T-helper 17 cell (primary cell): ENCODE results near the gene TUBGCP6. TPM values are rescaled to one million over a fixed set of nuclear protein-coding genes. Genes with fewer than 3 reads are reported as not detected.
"Not testable (repeated sequence)": the region's sequence is repeated elsewhere in the genome, so short reads cannot be mapped to it uniquely, and the experiment has no call there.

Source experiments
- ATAC-seq: fragments of 150-1000 bp; cut with Tn5 transposase; 2 replicates; pipeline ENCODE4 v1.10.0; 2021; ENCODE audit warnings: mild to moderate bottlenecking, moderate library complexity
- DNase-seq, 3 donors: peaks; one replicate each; pipeline versions ENCODE4 v3.0.0 to v3.0.0-alpha.2; 2020 to 2021
- H3K9me3 ChIP-seq: one replicate; pipeline ENCODE4 v1.7.0; 2013; ENCODE audit warnings: low read length, mild to moderate bottlenecking; ENCODE audit not compliant: control insufficient read depth, poor library complexity, severe bottlenecking
- H3K27ac Mint-ChIP-seq: one replicate; pipeline ENCODE4 v1.8.0; 2022; ENCODE audit warnings: mild to moderate bottlenecking, moderate library complexity, mixed read lengths
- H3K27me3 Mint-ChIP-seq: one replicate; pipeline ENCODE4 v1.8.0; 2022; ENCODE audit warnings: mixed read lengths
- H3K36me3 Mint-ChIP-seq: one replicate; pipeline ENCODE4 v1.8.0; 2022; ENCODE audit warnings: low read depth, mixed read lengths
- H3K4me1 Mint-ChIP-seq: one replicate; pipeline ENCODE4 v1.8.0; 2022; ENCODE audit warnings: mild to moderate bottlenecking, mixed read lengths
- H3K4me3 Mint-ChIP-seq: one replicate; pipeline ENCODE4 v1.8.0; 2022; ENCODE audit warnings: mild to moderate bottlenecking, moderate library complexity, mixed read lengths
- total RNA-seq, 4 donors: library from RNA in 2 of 4; stranded (reverse) in 2 of 4; gene quantifications; one replicate each; pipeline ENCODE4 v1.2.3 and lab custom pipeline; 2022 to 2026

The TUBGCP6 gene
- total RNA-seq, 2 donors from 2014 or later, result 110 to 122 TPM

- peaks cover 22% of the 10 kb centered on the region for H3K4me1 Mint-ChIP-seq
- no peak overlapping the region for H3K27ac Mint-ChIP-seq
- H3K9me3 ChIP-seq, result no peaks in the 10 kb centered on the region
- no peaks in the 10 kb centered on the region for H3K27me3 Mint-ChIP-seq
- no peak overlapping the region for H3K4me3 Mint-ChIP-seq
- DNase-seq, result no peak
- H3K36me3 Mint-ChIP-seq, result peaks cover 5% of the 10 kb centered on the region
- ATAC-seq, result no peak
Observed at GRCh38 chr22:50205781-50206569, 38.8 kb downstream of the TUBGCP6 start.

DNA sequence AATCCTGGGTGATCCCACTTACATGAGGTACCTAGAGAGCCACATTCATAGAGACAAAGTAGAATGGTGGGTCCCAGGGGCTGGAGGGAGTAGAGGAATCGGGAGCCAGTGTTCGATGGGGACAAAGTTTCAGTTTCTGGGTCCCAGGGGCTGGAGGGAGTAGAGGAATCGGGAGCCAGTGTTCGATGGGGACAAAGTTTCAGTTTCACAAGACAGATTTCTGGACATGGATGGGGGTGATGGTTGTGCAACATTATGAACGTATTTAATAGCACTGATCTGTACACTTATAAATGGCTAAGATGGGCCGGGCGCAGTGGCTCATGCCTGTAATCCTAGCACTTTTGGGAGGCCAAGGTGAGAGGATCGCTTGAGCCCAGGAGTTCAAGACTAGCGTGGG is 39.8 kb downstream of the TUBGCP6 start:
- peaks cover 20% of the 10 kb centered on the region for H3K4me1 Mint-ChIP-seq
- H3K36me3 Mint-ChIP-seq, H3K27me3 Mint-ChIP-seq, ATAC-seq, DNase-seq, H3K9me3 ChIP-seq: not testable (repeated sequence)
- H3K27ac Mint-ChIP-seq, result peak overlapping the region; percentile 66
- H3K4me3 Mint-ChIP-seq, result peak overlapping the region; percentile 59

- DNase-seq (no peak), ATAC-seq (no peak)
- no peaks in the 10 kb centered on the region for H3K27me3 Mint-ChIP-seq
- H3K36me3 Mint-ChIP-seq, result peaks cover 3% of the 10 kb centered on the region
- no peaks in the 10 kb centered on the region for H3K9me3 ChIP-seq
- peaks cover 18% of the 10 kb centered on the region for H3K4me1 Mint-ChIP-seq
- H3K27ac Mint-ChIP-seq, result peak overlapping the region; percentile 66
- no peak overlapping the region for H3K4me3 Mint-ChIP-seq
Observed at GRCh38 chr22:50204571-50204970, 40.3 kb downstream of the TUBGCP6 start.

DNA sequence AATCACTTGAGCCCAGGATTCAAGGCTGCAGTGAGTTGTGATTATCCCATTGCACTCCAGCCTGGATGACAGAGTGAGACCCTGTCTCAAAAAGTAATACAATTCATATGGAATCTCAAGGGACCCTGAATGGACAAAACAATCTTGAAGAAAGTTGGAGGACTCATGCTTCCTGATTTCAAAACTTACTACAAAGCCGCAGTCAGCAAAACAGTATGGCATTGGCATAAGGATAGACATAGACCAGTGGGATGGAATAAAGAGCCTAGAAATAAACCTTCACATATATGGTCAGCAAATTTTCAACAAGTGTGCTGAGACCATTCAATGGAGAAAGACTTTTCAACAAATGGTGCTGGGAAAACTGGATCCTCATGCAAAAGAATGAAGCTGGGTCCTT is 41.5 kb downstream of the TUBGCP6 start:
- H3K4me3 Mint-ChIP-seq, result no peak overlapping the region
- H3K27ac Mint-ChIP-seq, result no peak overlapping the region
- H3K27me3 Mint-ChIP-seq, result no peaks in the 10 kb centered on the region
- H3K36me3 Mint-ChIP-seq, result peaks cover 3% of the 10 kb centered on the region
- DNase-seq, result no peak
- peaks cover 18% of the 10 kb centered on the region for H3K4me1 Mint-ChIP-seq
- no peak for ATAC-seq
- no peaks in the 10 kb centered on the region for H3K9me3 ChIP-seq

DNA sequence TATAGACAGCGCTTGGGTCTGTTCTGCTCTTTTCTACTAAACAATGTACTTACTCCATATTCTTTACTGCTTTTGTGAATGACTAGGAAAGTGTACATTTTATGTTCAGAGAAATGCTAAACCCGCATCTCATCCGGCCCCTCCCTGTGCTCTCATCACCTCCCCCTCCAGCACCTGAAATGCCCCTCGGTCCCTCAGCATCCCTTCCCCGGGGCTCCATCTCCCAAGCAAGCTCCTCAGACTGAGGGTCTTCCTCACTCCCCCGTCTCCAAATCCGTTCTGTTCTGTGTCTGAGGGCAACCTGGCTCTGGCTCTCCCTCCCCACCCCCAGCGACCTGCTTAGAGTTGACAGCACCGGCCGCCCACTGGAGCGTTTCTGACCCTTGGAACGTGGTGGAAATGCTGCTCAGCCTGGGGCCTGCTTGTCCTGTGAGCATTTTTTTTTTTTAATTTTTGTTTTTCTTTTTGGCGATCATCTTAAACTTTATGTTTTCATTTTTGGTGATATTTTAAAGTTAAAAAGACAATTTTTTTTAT is 42.6 kb downstream of the TUBGCP6 start:
- H3K27ac Mint-ChIP-seq, result peak overlapping the region; percentile 62
- peaks cover 3% of the 10 kb centered on the region for H3K36me3 Mint-ChIP-seq

DNA sequence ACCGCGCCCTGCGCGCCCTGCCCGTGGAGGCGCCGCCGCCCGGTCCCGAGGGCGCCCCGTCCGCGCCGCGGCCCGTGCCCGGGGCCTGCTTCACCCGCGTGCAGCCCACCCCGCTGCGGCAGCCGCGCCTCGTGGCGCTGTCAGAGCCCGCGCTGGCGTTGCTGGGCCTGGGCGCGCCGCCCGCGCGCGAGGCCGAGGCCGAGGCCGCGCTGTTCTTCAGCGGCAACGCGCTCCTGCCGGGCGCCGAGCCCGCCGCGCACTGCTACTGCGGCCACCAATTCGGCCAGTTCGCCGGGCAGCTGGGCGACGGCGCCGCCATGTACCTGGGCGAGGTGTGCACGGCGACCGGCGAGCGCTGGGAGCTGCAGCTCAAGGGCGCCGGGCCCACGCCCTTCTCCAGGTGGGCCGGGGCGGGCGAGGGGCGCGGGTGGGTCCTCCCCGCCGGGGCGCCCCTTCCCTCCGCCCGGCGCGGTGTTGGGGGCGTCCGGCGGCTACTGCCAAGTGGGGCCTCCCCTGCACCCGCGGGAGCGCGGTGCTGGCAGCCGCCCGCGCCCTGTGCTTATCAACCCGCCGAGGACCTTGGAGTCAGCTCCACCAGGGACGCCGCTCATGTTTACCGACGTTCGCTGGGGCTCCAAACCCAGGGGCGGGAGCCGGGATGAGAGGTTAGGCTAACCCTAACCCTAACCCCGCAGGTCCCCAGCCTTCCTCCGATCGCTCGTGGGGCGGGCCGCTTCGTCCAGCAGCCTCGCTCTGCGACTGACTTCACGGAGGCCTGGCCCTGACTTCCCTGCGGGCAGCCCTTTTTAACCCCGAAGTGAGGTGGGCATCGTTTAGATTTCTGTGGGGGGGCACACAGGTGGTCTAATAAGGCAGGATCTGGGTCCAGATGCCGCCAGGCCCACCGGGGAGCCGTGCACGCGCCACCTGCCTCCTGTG is 43.4 kb downstream of the TUBGCP6 start:
- Mint-ChIP-seq H3K4me3 (peak overlapping the region; percentile 86), H3K36me3 (peaks cover 3% of the 10 kb centered on the region), H3K27me3 (no peaks in the 10 kb centered on the region), H3K27ac (peak overlapping the region; percentile 62), H3K4me1 (peaks cover 18% of the 10 kb centered on the region)
- DNase-seq (no peak), ATAC-seq (peak; percentile 35)
- H3K9me3 ChIP-seq, result no peaks in the 10 kb centered on the region

More for the DNA sequence above, 42.6 kb downstream of the TUBGCP6 start:
- no peaks in the 10 kb centered on the region for H3K9me3 ChIP-seq
- Mint-ChIP-seq H3K27me3 (no peaks in the 10 kb centered on the region), H3K4me3 (peak overlapping the region; percentile 86), H3K4me1 (peaks cover 18% of the 10 kb centered on the region)
- DNase-seq (no peak), ATAC-seq (no peak)

DNA sequence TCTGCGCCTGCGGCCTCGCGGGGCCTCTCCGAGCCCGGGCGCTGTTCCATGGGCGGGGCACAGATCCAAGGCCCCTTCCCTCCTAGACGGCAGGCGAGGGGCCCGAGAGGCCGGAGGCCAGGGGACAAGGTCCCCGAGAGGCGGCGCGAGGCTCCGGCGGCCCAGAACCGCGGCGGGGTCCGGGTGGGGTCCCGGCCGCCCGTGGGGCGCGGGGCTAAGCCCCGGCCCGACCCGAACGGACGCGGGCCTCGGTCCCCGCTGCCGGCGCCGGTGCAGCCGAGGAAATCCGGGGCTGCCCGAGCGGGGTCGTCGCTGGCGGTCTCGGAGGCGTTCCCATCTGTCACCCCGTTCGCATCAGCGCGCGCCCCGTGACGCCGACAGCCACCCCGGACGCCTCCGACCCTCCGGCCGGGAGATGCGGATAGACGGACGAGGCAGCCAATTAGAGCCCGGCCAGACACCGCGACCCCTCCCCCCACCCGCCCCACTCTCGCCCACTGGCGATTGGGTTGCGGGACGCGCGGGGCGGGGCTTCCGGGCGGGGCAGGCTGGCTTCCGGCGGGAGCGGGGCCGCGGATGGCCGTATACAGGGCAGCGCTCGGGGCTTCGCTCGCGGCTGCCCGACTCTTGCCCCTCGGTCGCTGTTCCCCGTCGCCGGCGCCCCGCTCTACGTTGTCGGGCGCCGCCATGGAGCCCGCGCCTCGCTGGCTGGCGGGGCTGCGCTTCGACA is 44.2 kb downstream of the TUBGCP6 start, which contains the start of gene SELENOO:
Gene SELENOO, plus strand, starts transcription at position 551 of the 730 bp plus-strand sequence. Its CDS starts 26 bp downstream, at position 577.
- no peaks in the 10 kb centered on the region for H3K9me3 ChIP-seq
- no peaks in the 10 kb centered on the region for H3K27me3 Mint-ChIP-seq
- H3K36me3 Mint-ChIP-seq, result peaks cover 3% of the 10 kb centered on the region
- H3K4me1 Mint-ChIP-seq, result peaks cover 18% of the 10 kb centered on the region
- H3K4me3 Mint-ChIP-seq, result peak within 1 kb of the TSS; percentile 86
- ATAC-seq, result peak; percentile 91
- peak within 1 kb of the TSS; percentile 62 for H3K27ac Mint-ChIP-seq
- DNase-seq, result peak; percentile 80 to 87 (median 87)

DNA sequence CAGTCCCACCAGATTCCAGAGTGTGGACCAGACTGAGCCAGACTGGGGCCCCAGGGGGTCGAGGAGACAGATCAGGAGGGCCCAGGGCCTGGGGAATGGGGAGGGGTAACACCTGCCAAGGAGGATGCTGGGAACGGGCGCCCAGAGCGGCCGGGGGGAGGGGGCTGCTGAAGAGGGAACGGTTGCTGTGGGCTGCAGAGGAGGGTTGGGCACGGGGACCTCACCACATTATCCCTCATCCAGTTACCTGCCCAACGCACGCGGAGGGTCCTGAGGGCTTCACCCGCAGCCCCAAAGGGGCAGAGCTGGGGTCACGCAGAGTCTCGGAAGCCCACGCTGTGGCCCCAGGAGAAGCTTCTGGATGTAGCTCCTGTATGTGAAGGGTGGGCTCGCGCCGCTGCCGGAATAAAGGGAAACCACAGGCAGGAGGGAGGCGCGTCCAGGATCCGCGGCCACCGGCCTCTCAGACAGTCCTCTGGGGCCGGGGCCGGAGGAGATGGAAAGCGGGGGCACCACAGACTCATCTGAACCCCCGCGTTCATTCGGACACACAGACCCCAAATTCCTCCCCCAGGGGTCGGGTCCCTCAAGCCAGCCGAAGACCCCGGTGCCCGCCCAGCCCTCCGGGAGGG is 44.9 kb downstream of the TUBGCP6 start:
- no peak for ATAC-seq
- peak overlapping the region; percentile 41 for H3K27ac Mint-ChIP-seq
- no peak for DNase-seq

DNA sequence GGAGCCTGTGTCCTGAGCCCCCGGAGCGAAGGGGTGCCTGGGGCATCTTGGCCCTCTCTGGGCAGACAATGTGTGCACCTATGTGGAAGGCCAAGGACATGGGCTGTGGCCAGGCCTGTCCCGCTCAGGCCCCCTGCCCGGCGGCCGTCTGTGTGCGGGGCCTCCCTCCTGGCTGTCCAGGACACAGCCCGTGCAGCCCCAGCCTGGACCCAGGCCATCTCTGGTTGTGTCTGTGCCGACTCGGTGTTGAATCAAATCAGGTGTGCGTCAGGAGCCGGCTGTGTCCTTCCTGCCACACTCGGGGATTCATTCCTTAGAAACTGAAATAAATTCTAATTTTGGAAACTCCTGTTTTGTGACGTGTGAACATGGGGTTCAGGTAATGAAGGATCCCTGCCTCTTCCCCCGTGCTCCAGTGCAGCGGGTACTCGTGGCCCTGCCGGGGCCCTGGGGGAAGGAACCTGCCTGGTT is 45.5 kb downstream of the TUBGCP6 start:
- ATAC-seq (no peak), DNase-seq (no peak)
- peaks cover 11% of the 10 kb centered on the region for H3K4me1 Mint-ChIP-seq
- no peaks in the 10 kb centered on the region for H3K9me3 ChIP-seq
- H3K27ac Mint-ChIP-seq, result peak overlapping the region; percentile 41
- peak overlapping the region; percentile 82 for H3K4me3 Mint-ChIP-seq
- no peaks in the 10 kb centered on the region for H3K36me3 Mint-ChIP-seq
- H3K27me3 Mint-ChIP-seq, result no peaks in the 10 kb centered on the region

More for the DNA sequence above, 44.9 kb downstream of the TUBGCP6 start:
- Mint-ChIP-seq H3K36me3 (peaks cover 2% of the 10 kb centered on the region), H3K4me1 (peaks cover 14% of the 10 kb centered on the region), H3K27me3 (no peaks in the 10 kb centered on the region), H3K4me3 (peak overlapping the region; percentile 82)
- H3K9me3 ChIP-seq, result no peaks in the 10 kb centered on the region

DNA sequence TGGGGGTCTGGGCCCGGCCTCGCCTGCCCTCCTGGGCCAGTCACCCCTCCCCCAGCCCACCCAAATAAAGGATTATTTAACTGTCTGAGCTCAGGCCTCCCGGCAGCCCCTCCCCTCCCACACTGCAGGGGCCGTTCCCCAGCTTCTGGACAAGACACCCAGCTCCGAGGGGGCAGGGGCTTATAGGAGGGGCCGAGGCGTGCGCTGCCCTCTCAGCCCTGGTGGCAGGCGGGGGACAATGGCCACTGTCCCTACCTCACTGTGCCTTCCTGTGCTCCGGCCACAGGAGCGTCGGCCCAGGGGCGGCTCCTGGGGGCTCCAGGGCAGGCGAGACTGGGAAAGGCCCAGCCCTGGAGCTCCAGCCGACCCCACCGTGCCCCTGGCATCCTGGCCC is 46.2 kb downstream of the TUBGCP6 start:
- no peaks in the 10 kb centered on the region for H3K36me3 Mint-ChIP-seq
- ATAC-seq (no peak), DNase-seq (no peak)
- no peaks in the 10 kb centered on the region for H3K27me3 Mint-ChIP-seq
- H3K4me1 Mint-ChIP-seq, result peaks cover 8% of the 10 kb centered on the region
- no peak overlapping the region for H3K4me3 Mint-ChIP-seq
- H3K9me3 ChIP-seq, result no peaks in the 10 kb centered on the region
- H3K27ac Mint-ChIP-seq, result no peak overlapping the region

- H3K4me3 Mint-ChIP-seq, result peak overlapping the region; percentile 15
- H3K4me1 Mint-ChIP-seq, result peaks cover 9% of the 10 kb centered on the region
- H3K27me3 Mint-ChIP-seq, result no peaks in the 10 kb centered on the region
- DNase-seq (no peak), ATAC-seq (no peak)
- H3K9me3 ChIP-seq, result no peaks in the 10 kb centered on the region
- no peaks in the 10 kb centered on the region for H3K36me3 Mint-ChIP-seq
- H3K27ac Mint-ChIP-seq, result no peak overlapping the region
Observed at GRCh38 chr22:50197856-50198623, 46.8 kb downstream of the TUBGCP6 start.
